NCI-H1930 (cell line): ENCODE measurements around the gene SYP.
A peak's percentile ranks its signal among the peaks of the same experiment; 100 is the strongest.

Source experiments
- DNase-seq, 2 experiments: peaks; one replicate each; lab custom pipeline; 2025; lab: John Stamatoyannopoulos, UW

Gene SYP

GRCh38 chrX:49199906-49200771, at the start of gene SYP:
SYP (minus strand) TSS chrX:49200193; CDS start chrX:49200186, 7 bp downstream.
- peak; percentile 68 to 88 for DNase-seq

GRCh38 chrX:49249616-49250015, 49.6 kb upstream of the SYP start:
- no peak for DNase-seq

- no peak for DNase-seq
Observed at GRCh38 chrX:49249071-49249470, 49.1 kb upstream of the SYP start.

GRCh38 chrX:49247916-49248811, 48.2 kb upstream of the SYP start:
- DNase-seq: no peak

GRCh38 chrX:49247346-49247745, 47.4 kb upstream of the SYP start:
- no peak for DNase-seq

GRCh38 chrX:49246541-49246940, 46.5 kb upstream of the SYP start:
- DNase-seq: no peak

GRCh38 chrX:49244207-49244606, 44.2 kb upstream of the SYP start:
- DNase-seq: no peak

GRCh38 chrX:49243166-49243565, 43.2 kb upstream of the SYP start:
- DNase-seq: no peak

GRCh38 chrX:49242545-49243066, 42.6 kb upstream of the SYP start:
- no peak for DNase-seq

GRCh38 chrX:49238735-49239134, 38.7 kb upstream of the SYP start:
- DNase-seq: no peak

- DNase-seq: no peak
Observed at GRCh38 chrX:49237060-49237459, 37.1 kb upstream of the SYP start.

GRCh38 chrX:49233887-49234555, 34.0 kb upstream of the SYP start:
- no peak for DNase-seq

- DNase-seq: no peak
Observed at GRCh38 chrX:49233176-49233575, 33.2 kb upstream of the SYP start, which contains the start of gene CACNA1F. CACNA1F (minus strand) TSS chrX:49233340; CDS start chrX:49233309, 31 bp downstream.

- no peak for DNase-seq
Observed at GRCh38 chrX:49232525-49232924, 32.5 kb upstream of the SYP start.

GRCh38 chrX:49231333-49232000, 31.5 kb upstream of the SYP start:
- no peak for DNase-seq

GRCh38 chrX:49230500-49231232, 30.7 kb upstream of the SYP start:
- peak; percentile 11 to 35 for DNase-seq

GRCh38 chrX:49228185-49228584, 28.2 kb upstream of the SYP start:
- no peak for DNase-seq

- DNase-seq: no peak
Observed at GRCh38 chrX:49227726-49228125, 27.7 kb upstream of the SYP start.

GRCh38 chrX:49226946-49227345, 27.0 kb upstream of the SYP start:
- DNase-seq: no peak

GRCh38 chrX:49225858-49226257, 25.9 kb upstream of the SYP start:
- no peak for DNase-seq

GRCh38 chrX:49221868-49222267, 21.9 kb upstream of the SYP start:
- no peak for DNase-seq
